Measurements from ENCODE around the gene PUM1.
A peak's percentile ranks its signal among the peaks of the same experiment; 100 is the strongest.

Gene PUM1

DNA sequence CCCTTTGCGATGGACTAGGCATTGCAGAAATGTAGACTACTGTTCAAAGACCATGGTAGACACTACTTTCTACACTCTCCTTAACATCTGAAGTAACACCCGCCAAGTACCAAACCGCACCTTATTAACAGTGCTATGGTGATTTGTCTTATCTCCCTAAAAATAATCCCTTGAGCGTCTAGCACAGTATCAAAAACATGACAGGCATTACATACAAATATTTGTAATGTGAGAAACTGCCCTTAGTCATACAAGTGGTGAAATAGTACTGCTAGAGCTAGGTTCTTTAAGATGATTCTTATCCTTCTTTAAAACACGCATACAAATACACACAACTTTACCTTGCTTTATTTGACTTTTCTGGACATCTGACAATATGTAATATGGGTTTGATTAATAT lies 27.2 kb downstream of the PUM1 start:
- Histone ChIP-seq H3K27me3 (replicated peaks) (no peaks in the 10 kb centered on the region), H3K36me3 (replicated peaks) (peaks cover 8% of the 10 kb centered on the region), H3K4me3 (ENCODE audit: low read depth, low read length) (no peak overlapping the region), H3K27ac (peak overlapping the region; percentile 59)
- TF ChIP-seq, protein P1, sequence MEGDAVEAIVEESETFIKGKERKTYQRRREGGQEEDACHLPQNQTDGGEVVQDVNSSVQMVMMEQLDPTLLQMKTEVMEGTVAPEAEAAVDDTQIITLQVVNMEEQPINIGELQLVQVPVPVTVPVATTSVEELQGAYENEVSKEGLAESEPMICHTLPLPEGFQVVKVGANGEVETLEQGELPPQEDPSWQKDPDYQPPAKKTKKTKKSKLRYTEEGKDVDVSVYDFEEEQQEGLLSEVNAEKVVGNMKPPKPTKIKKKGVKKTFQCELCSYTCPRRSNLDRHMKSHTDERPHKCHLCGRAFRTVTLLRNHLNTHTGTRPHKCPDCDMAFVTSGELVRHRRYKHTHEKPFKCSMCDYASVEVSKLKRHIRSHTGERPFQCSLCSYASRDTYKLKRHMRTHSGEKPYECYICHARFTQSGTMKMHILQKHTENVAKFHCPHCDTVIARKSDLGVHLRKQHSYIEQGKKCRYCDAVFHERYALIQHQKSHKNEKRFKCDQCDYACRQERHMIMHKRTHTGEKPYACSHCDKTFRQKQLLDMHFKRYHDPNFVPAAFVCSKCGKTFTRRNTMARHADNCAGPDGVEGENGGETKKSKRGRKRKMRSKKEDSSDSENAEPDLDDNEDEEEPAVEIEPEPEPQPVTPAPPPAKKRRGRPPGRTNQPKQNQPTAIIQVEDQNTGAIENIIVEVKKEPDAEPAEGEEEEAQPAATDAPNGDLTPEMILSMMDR (IDR thresholded peaks at IDR 0.05; ENCODE audit: low read depth, low read length, missing control alignments), result no peak
- in situ Hi-C loops (cut with HindIII; ENCODE audit: low pct_ligation_motif_present, low sequenced_read_pairs), result no loop called here
- DNase-seq, result peak; percentile 27

DNA sequence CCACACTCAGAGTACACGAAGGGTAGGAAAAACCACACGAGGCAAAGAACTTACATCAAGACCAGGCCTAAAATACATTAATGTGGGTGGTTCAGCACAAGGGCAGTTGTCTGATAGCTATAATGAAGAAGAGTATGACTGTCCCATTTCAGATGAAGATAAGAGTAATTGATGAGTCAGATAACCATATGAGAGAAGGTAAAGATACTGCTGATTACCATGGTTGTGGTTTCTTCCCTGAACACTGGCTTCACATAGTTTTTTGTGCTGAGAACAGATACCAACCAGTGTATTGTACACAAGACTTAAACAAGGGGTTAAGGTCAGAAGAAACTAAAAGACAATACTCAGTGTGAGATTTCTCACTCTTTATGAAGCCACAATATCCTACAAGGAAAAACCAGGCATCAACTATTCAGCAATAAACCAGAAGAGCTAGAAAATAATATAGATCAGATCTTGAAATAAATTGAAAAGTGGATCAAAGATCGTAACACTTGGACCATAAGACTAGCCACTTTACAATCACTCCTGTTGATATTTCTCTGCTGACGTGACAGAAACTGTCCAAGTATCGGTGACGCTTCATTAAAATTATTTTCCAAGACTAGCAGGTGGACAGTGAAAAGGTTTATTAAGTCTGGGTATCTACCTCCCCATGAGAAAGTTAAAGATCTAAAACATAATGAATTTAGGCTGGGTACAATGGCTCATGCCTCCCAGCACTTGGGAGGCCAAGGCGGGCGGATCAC lies 28.6 kb downstream of the PUM1 start:
- Histone ChIP-seq H3K4me3 (ENCODE audit: low read depth, low read length) (no peak overlapping the region), H3K27ac (peak overlapping the region; percentile 45), H3K27me3 (replicated peaks) (no peaks in the 10 kb centered on the region), H3K36me3 (replicated peaks) (peaks cover 2% of the 10 kb centered on the region)
- TF ChIP-seq, protein P1 (IDR thresholded peaks at IDR 0.05; ENCODE audit: low read depth, low read length, missing control alignments), result no peak
- in situ Hi-C loops (cut with HindIII; ENCODE audit: low pct_ligation_motif_present, low sequenced_read_pairs), result no loop called here
- peak; percentile 40 for DNase-seq

DNA sequence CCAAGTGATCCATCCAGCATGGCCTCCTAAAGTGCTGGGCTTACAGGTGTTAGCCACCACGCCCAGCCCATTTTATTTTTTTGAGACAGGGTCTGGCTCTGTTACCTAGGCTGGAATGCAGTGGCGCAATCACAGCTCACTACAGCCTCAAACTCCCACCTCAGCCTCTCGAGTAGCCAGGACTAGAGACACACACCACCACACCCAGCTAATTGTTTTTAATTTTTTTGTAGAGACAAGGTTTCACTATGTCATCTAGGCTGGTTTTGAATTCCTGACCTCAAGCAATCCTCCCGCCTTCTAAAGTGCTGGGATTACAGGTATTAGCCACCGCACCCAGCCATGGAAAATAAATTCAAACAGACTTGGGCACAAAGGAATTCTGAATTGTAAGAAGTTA lies 31.9 kb downstream of the PUM1 start:
- Histone ChIP-seq H3K27ac (no peak overlapping the region), H3K27me3 (replicated peaks) (no peaks in the 10 kb centered on the region), H3K36me3 (replicated peaks) (no peaks in the 10 kb centered on the region), H3K4me3 (ENCODE audit: low read depth, low read length) (no peak overlapping the region)
- in situ Hi-C loops (cut with HindIII; ENCODE audit: low pct_ligation_motif_present, low sequenced_read_pairs), result no loop called here
- no peak for DNase-seq
- TF ChIP-seq, protein P1 (IDR thresholded peaks at IDR 0.05; ENCODE audit: low read depth, low read length, missing control alignments), result no peak

DNA sequence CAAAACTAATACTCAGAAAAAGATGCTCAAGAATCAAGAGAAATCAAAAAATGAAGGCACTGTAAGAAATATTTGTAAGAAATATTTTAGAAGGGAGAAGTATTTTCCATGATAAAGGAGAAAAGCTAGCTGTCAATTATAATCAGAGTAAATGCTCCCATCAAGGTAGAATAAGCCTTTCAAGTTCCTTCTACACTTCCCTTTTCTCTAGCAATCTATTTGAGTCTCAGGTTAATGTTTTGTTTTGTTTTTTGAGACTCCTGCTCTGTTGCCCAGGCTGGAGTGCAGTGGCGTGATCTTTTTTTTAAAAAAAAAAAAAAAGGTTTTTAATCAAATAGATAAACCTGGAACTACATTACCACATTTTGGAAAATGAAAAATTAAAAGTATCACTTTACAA lies 33.3 kb downstream of the PUM1 start:
- Histone ChIP-seq H3K27me3 (replicated peaks) (no peaks in the 10 kb centered on the region), H3K27ac (no peak overlapping the region), H3K36me3 (replicated peaks) (peaks cover 7% of the 10 kb centered on the region), H3K4me3 (ENCODE audit: low read depth, low read length) (no peak overlapping the region)
- no peak for DNase-seq
- in situ Hi-C loops (cut with HindIII; ENCODE audit: low pct_ligation_motif_present, low sequenced_read_pairs), result no loop called here
- TF ChIP-seq, protein P1 (IDR thresholded peaks at IDR 0.05; ENCODE audit: low read depth, low read length, missing control alignments), result no peak

DNA sequence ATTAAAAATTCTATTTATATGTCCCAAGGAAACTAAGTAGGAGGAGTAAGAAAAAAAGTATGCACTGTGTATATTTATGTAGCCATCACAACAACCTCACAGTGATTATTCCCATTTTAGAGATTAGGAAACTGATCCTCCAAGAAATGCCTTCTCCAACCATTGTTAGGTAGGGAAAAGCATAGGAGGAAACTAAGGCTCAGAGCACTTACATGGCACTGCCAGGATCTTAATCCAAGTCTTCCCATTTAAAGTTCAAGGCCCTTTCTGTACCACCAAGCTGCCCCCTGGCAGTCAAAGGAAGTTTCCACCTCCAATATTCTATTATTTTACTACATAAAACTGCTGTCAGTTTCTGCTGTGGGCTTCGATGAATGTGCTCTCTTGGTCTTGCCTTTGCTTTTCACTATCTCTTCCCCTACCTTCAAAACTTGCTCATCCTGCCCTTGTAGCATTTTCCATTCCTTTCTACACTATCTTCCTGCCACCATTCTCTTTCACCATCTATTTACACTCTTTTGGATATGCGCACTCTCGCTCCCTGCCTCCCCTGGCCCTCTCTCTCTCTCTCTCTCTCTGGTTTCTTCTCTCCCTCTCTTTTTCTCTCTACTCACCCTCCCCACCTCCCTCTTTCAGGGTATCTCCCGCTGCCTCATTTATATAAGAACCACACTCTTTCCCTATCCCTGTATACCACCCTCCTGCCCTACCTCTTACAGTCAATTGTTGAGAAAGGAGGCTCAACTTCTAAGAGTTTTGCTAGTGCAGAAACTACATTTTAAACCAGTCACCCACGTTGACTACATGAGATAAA lies 34.0 kb downstream of the PUM1 start:
- in situ Hi-C loops (cut with HindIII; ENCODE audit: low pct_ligation_motif_present, low sequenced_read_pairs), result no loop called here
- no peak for DNase-seq
- Histone ChIP-seq H3K27ac (no peak overlapping the region), H3K27me3 (replicated peaks) (no peaks in the 10 kb centered on the region), H3K36me3 (replicated peaks) (peaks cover 8% of the 10 kb centered on the region), H3K4me3 (ENCODE audit: low read depth, low read length) (no peak overlapping the region)
- TF ChIP-seq, protein P1 (IDR thresholded peaks at IDR 0.05; ENCODE audit: low read depth, low read length, missing control alignments), result no peak

Measured in brain microvascular endothelial cell (primary cell).